Thoracic aorta (tissue), 2 donors: Measurements from ENCODE around the gene LRP1B. TPM values are rescaled to one million over a fixed set of nuclear protein-coding genes. Genes with fewer than 3 reads are reported as not detected.

Experiments used
- ATAC-seq: fragments of 150-250 bp; one replicate; pipeline ENCODE4 v1.8.0; 2017; ENCODE audit warnings: low read depth; ENCODE audit not compliant: insufficient number of reproducible peaks, low FRiP score
- DNase-seq: peaks from one replicate; pipeline ENCODE4 v3.0.0-alpha.2; 2020; ENCODE audit warnings: low spot score
- H3K27ac ChIP-seq, 2 donors: fragments of 200-600 bp; sonication (generic); 1 replicate in 1 of 2; 2 replicates in 1 of 2; pipeline ENCODE4 v1.5.1; 2016; ENCODE audit warnings: mild to moderate bottlenecking in 2 of 2, moderate library complexity in 2 of 2
- H3K27me3 ChIP-seq: fragments of 200-600 bp; sonication (generic); replicated peaks from 2 replicates; pipeline ENCODE4 v1.6.0; 2016; ENCODE audit warnings: mild to moderate bottlenecking; ENCODE audit not compliant: insufficient read depth
- H3K36me3 ChIP-seq: fragments of 200-600 bp; sonication (generic); one replicate; pipeline ENCODE4 v1.5.1; 2016
- H3K4me1 ChIP-seq, 2 donors: fragments of 200-600 bp; sonication (generic); 1 replicate in 1 of 2; 2 replicates in 1 of 2; pipeline versions ENCODE4 v1.5.1 to v1.6.0; 2016; ENCODE audit warnings: low read depth in 2 of 2, mild to moderate bottlenecking in 1 of 2; ENCODE audit not compliant: control insufficient read depth in 1 of 2
- H3K4me3 ChIP-seq: fragments of 200-600 bp; sonication (generic); 2 replicates; pipeline ENCODE4 v1.5.1; 2016; ENCODE audit warnings: mild to moderate bottlenecking
- H3K9me3 ChIP-seq: fragments of 200-600 bp; sonication (generic); 2 replicates; pipeline ENCODE4 v1.5.1; 2016
- total RNA-seq, 2 donors: library from RNA; depleted of rRNA; stranded (reverse); fragments of >200 nt; gene quantifications; one replicate each; pipeline versions ENCODE4 v1.1.0 to v1.2.3, GENCODE V29; 2016
- TF ChIP-seq, protein P1 (sequence below): fragments of 200-600 bp; sonication (generic); IDR thresholded peaks from one replicate; pipeline ENCODE4 v1.5.1; 2019; ENCODE audit warnings: antibody characterized with exemption

Gene LRP1B
- total RNA-seq, 2 donors from 2014 or later, result 0.27 to 0.28 TPM

DNA sequence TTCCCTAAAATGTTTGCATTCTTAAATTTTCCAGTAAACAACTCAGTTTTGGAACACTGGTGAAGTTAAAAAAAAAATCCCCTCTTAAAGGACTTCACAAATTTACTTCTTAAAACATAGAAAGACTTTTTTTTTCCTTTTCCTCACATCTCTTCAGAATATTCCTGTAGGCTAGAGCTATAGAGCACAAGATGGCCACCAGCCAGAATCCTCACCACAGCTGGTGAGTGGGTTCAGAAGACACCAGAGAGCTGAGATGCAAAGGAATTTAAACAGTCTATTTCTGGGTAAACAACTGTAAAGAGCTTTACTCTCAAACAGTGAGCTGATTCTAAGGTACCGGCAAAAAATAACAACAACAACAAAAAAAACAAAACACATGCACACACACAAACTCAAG lies 252.8 kb downstream of the LRP1B start:
- no peaks in the 10 kb centered on the region for H3K9me3 ChIP-seq
- H3K27me3 ChIP-seq, result no peaks in the 10 kb centered on the region
- ATAC-seq (no peak), DNase-seq (no peak)
- H3K27ac ChIP-seq, result no peak overlapping the region
- H3K4me3 ChIP-seq, result no peak overlapping the region
- H3K36me3 ChIP-seq, result no peaks in the 10 kb centered on the region
- H3K4me1 ChIP-seq, result no peaks in the 10 kb centered on the region
- TF ChIP-seq, protein P1, sequence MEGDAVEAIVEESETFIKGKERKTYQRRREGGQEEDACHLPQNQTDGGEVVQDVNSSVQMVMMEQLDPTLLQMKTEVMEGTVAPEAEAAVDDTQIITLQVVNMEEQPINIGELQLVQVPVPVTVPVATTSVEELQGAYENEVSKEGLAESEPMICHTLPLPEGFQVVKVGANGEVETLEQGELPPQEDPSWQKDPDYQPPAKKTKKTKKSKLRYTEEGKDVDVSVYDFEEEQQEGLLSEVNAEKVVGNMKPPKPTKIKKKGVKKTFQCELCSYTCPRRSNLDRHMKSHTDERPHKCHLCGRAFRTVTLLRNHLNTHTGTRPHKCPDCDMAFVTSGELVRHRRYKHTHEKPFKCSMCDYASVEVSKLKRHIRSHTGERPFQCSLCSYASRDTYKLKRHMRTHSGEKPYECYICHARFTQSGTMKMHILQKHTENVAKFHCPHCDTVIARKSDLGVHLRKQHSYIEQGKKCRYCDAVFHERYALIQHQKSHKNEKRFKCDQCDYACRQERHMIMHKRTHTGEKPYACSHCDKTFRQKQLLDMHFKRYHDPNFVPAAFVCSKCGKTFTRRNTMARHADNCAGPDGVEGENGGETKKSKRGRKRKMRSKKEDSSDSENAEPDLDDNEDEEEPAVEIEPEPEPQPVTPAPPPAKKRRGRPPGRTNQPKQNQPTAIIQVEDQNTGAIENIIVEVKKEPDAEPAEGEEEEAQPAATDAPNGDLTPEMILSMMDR, result no peak

DNA sequence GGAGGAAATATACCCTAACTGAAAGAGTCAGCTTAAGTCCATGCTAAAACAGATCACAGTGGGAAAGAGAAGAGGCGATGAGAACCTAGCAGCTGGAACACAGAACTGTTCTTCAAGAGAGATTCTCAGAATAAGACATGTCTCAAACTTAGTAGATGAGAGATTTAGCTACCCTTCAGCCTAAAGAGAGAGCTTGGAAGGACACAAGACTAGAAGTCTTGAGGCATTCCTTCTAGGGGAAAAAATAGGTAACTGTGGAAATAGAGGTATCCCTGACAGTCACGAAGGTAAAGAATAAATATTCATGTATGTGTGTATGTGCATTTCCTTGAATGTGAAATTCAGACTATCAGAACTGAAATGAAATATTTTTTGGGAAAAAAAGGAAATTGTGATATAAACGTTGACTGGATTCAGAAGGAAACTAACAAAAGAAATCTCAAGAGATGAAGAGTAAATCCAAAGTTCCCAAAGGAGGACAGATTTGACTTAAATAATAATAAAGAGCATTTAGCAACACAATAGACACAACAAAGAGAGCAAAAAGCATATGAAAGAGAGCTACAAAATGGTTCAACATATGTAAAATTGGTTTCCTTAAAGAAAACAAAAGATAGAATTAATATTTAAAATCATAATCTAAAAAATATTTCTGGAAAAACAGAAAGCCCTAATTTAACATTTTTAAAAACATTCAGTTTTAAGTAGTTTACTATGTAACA lies 258.7 kb downstream of the LRP1B start:
- H3K27me3 ChIP-seq, result no peaks in the 10 kb centered on the region
- H3K27ac ChIP-seq, result no peak overlapping the region
- H3K36me3 ChIP-seq, result no peaks in the 10 kb centered on the region
- TF ChIP-seq, protein P1, result no peak
- no peak for ATAC-seq
- no peaks in the 10 kb centered on the region for H3K4me1 ChIP-seq
- H3K9me3 ChIP-seq, result no peaks in the 10 kb centered on the region
- no peak for DNase-seq
- H3K4me3 ChIP-seq, result no peak overlapping the region

DNA sequence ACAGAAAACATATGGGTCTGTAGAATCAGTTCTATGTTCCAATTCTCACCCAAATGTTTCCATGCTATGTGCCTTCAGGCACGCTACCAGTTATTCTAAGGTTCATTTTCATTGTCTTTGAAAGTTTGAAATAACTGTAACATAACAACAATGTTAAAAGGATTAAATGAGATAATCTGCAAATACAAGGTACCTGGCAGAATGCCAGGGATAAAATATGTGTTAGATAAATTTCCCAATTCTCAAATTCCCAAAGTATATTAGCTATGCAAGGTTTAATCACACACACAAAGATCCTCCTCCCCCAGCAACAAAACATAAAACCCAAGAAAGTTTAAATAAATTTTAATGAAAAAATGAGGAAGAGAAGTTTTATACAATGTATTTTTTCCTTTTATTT lies 261.2 kb downstream of the LRP1B start:
- no peak for DNase-seq
- TF ChIP-seq, protein P1, result no peak

DNA sequence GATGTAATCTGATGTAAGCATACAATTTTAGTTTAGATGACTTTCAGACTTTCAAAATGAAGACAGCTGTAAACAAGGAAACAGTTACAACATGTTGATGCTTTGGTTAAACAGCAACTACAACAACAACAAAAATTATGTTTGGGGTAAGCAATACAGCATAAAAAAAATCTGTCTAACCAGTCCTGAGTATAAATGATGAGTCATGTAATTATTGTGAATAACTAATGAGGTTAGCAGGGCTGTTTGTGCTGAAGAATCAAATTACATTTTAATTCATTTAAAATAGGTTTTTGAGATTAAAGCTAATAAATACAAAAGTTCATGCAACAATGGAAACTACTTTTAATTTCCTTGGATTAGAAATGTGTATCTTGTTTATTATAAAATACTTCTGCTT lies 266.9 kb downstream of the LRP1B start:
- Histone ChIP-seq H3K4me3 (no peak overlapping the region), H3K27ac (no peak overlapping the region), H3K27me3 (no peaks in the 10 kb centered on the region), H3K9me3 (no peaks in the 10 kb centered on the region), H3K4me1 (no peaks in the 10 kb centered on the region), H3K36me3 (no peaks in the 10 kb centered on the region)
- DNase-seq, result no peak
- no peak for ATAC-seq
- TF ChIP-seq, protein P1, result no peak

More for the DNA sequence above, 261.2 kb downstream of the LRP1B start:
- H3K36me3 ChIP-seq, result no peaks in the 10 kb centered on the region
- no peaks in the 10 kb centered on the region for H3K4me1 ChIP-seq
- H3K27me3 ChIP-seq, result no peaks in the 10 kb centered on the region
- no peak overlapping the region for H3K4me3 ChIP-seq
- H3K9me3 ChIP-seq, result no peaks in the 10 kb centered on the region
- ATAC-seq, result no peak
- H3K27ac ChIP-seq, result no peak overlapping the region

DNA sequence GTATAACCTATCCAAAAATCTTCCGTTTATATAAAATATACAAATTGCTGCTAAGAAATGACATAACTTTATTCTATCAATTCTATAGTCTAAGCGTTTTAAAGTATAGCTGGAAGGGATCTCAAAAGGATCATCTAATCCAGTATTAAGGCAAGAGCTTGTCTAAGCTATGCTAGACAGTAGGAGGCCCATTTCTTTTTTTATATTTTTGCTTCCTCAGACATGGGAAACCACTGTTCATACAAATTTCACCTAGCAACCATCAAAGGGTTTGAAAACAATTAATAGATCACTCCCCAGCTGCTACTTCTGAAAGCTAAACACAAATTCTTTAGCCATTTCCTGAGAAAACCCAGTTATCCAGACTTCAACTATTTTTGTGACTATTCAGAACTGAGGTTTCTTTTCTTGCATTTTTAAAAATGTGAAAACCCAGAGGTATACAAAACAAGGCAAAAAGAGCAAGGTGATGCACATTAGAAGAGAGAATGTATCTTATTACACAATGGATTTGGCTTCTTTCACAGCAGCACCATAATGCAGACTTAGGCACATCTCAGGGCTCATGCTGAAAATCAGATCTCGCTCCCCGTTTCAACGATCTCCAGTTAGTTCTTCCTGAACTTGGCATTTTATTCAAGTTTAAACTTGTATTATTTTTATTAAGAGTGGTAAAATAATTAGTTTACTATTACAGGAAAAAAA lies 274.4 kb downstream of the LRP1B start:
- no peaks in the 10 kb centered on the region for H3K27me3 ChIP-seq
- ATAC-seq (no peak), DNase-seq (no peak)
- H3K36me3 ChIP-seq, result no peaks in the 10 kb centered on the region
- H3K27ac ChIP-seq, result no peak overlapping the region
- H3K4me1 ChIP-seq, result no peaks in the 10 kb centered on the region
- TF ChIP-seq, protein P1, result no peak
- no peak overlapping the region for H3K4me3 ChIP-seq
- no peaks in the 10 kb centered on the region for H3K9me3 ChIP-seq
